ENCODE results near the gene CTDSPL2.

The CTDSPL2 gene

DNA sequence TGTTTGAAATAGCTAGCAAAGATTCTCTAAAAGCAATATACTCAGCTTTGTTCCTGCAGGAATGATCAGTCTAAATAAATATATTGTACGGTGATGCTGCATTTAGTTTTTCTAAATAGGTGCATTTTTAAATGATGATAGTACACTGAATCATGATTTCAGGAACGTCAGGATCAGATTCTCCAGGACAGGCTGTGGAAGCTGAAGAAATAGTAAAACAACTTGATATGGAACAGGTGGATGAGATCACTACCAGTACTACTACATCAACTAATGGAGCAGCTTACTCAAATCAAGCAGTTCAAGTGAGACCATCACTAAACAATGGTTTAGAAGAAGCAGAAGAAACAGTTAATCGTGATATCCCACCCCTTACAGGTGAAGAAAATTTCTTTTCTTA, 63.2 kb downstream of the CTDSPL2 start:
- TF ChIP-seq, protein P1, sequence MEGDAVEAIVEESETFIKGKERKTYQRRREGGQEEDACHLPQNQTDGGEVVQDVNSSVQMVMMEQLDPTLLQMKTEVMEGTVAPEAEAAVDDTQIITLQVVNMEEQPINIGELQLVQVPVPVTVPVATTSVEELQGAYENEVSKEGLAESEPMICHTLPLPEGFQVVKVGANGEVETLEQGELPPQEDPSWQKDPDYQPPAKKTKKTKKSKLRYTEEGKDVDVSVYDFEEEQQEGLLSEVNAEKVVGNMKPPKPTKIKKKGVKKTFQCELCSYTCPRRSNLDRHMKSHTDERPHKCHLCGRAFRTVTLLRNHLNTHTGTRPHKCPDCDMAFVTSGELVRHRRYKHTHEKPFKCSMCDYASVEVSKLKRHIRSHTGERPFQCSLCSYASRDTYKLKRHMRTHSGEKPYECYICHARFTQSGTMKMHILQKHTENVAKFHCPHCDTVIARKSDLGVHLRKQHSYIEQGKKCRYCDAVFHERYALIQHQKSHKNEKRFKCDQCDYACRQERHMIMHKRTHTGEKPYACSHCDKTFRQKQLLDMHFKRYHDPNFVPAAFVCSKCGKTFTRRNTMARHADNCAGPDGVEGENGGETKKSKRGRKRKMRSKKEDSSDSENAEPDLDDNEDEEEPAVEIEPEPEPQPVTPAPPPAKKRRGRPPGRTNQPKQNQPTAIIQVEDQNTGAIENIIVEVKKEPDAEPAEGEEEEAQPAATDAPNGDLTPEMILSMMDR (conservative IDR thresholded peaks at IDR 0.05) = no peak
- H3K27ac ChIP-seq = no peak overlapping the region

DNA sequence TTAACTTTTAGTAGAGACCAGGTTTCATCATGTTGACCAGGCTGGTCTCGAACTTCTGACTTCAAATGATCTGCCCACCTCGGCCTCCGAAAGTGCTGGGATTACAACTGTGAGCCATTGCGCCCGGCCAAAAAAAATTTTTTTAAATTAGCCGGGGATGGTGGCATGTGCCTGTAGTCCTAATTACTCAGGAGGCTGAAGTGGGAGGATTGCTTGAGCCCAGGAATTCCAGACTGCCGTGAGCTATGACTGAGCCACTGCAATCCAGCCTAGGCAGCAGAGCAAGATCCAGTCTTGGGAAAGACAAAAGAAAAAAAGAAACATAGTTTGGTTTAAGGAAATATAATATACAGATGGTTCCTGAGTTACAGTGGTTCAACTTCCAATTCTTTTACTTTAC, 64.6 kb downstream of the CTDSPL2 start:
- no peak overlapping the region for H3K27ac ChIP-seq
- TF ChIP-seq, protein P1 (conservative IDR thresholded peaks at IDR 0.05) = no peak

DNA sequence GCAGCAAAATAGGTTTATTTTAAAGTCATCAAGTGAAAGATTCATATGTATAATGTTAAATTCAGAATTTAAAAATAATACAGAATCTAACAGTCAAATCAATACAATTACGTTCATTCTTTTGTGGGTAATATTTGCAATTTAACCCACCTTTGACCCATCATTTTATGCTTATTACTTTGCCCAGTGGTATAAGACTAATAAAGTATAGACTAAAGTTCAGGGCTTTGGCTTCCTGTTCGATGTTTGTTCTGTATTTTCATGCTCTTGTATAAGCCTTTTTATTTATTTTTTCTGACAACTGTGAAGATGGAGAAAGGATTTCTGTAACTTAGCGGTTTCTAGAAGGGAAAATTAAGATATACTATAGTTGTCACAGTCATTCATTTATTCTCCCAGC, 65.2 kb downstream of the CTDSPL2 start:
- H3K27ac ChIP-seq = no peak overlapping the region
- TF ChIP-seq, protein P1 (conservative IDR thresholded peaks at IDR 0.05) = no peak

DNA sequence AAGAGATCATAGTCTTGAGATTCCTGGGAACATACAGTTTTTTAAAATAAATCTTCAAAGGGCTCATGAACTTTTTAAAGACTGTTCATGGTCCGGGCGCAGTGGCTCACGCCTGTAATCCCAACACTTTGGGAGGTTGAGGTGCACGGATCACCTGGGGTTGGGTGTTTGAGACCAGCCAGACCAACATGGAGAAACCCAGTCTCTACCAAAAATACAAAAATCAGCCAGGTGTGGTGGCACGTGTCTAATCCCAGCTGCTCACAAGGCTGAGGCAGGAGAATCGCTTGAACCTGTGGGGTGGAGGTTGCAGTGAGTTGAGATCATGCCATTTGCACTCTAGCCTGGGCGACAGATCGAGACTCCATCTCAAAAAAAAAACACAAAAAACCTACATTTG, 68.1 kb downstream of the CTDSPL2 start:
- TF ChIP-seq, protein P1 (conservative IDR thresholded peaks at IDR 0.05) = no peak

DNA sequence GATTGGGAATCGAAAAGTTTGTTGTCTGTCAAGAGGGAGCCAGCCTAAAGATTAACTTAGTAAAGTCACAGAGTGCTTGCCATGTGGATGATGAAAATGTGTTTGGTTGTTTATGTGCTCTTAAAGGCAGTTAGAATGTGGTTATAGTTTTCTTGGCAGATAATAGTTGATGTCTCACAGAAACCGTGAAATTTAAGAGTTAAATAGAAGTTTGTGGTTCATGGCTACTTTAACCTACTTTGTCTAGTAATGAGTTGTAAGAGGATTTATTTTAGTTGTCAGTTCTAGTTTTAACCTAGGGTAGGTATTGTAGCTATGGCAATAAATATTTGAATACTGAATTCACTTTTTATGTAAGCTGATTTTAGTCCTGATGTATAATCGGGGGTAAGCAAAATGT, 73.1 kb downstream of the CTDSPL2 start:
- H3K27ac ChIP-seq = no peak overlapping the region
- TF ChIP-seq, protein P1 (conservative IDR thresholded peaks at IDR 0.05) = no peak

More for the DNA sequence above, 68.1 kb downstream of the CTDSPL2 start:
- no peak overlapping the region for H3K27ac ChIP-seq

DNA sequence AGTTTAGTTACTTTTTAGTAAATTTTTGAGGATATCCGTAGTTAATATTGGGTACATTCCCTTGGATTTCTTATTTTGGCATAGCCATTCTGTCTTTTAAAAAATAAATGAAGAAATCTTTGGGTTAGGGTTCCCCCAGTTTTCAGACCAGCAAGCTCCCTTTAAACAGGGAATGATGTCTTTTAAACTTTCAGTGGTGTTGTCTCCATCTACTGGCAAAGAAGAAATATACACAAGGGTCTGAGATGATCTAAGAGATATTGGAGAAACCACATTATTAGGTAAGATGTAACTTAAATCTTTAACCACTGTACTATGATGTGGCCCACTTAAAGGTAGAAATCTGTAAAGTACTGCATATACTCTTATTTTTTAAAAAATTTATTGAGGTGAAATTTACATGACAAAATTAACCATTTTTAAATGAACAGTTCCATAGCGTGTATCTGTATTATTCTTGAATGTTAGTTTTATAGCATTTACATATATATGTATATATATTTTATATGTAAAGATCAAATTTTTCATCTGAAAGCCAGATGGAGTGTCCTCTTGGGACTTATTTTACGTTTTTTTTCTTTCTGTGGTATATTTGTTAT, 74.4 kb downstream of the CTDSPL2 start:
- H3K27ac ChIP-seq = no peak overlapping the region
- TF ChIP-seq, protein P1 (conservative IDR thresholded peaks at IDR 0.05) = peak; percentile 80

DNA sequence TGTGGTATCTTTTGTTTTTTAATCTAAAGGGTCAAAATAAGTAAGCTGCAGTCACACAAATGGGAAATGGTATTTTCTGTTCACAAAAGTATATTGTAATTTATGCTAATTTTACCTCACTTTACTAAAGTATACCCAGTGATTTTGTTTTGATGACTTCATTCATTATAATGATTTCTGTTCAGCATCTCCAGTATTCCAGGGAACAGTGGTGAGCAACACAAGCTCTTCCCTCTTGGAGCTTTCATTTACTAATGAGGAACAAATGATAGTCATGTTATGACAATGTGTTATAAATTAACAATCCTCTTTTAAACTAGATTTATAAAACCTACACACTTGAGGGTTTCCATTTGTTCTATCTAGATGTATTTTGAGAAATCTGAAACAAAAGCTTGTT, 89.0 kb downstream of the CTDSPL2 start:
- TF ChIP-seq, protein P1 (conservative IDR thresholded peaks at IDR 0.05) = no peak
- no peak overlapping the region for H3K27ac ChIP-seq
